ENCODE results near the gene SESTD1.
A peak's percentile ranks its signal among the peaks of the same experiment; 100 is the strongest.

SESTD1 gene

GRCh38 chr2:179239838-179240237, 24.8 kb downstream of the SESTD1 start:
- Histone ChIP-seq H3K27me3 (ENCODE audit: insufficient read depth, low read length, poor library complexity, severe bottlenecking) (no peaks in the 10 kb centered on the region), H4K20me1 (ENCODE audit: insufficient read depth, low read length, poor library complexity, severe bottlenecking) (peaks cover 31% of the 10 kb centered on the region), H3K79me2 (ENCODE audit: insufficient read depth, low read length) (peaks cover 91% of the 10 kb centered on the region), H3K4me3 (ENCODE audit: low read length, poor library complexity, severe bottlenecking) (peak overlapping the region; percentile 29), H3K9me2 (replicated peaks; ENCODE audit: low read depth, low read length) (no peaks in the 10 kb centered on the region), H3F3A (ENCODE audit: low read depth) (peaks cover 13% of the 10 kb centered on the region; the same call in 1 of the 2 replicates), H3K9ac (ENCODE audit: low read depth, low read length, poor library complexity, severe bottlenecking) (no peak overlapping the region), H3K4me1 (ENCODE audit: insufficient read depth, low read length, poor library complexity, severe bottlenecking) (peaks cover 47% of the 10 kb centered on the region), H3K4me2 (ENCODE audit: low read depth, low read length, poor library complexity, severe bottlenecking) (peak overlapping the region; percentile 51), H2AFZ (ENCODE audit: low read length) (no peak overlapping the region), H3K36me3 (ENCODE audit: insufficient read depth, low read length) (no peaks in the 10 kb centered on the region), H3K9me3 (ENCODE audit: insufficient read depth, low read depth, low read length) (no peaks in the 10 kb centered on the region)
- TF ChIP-seq EZH2phosphoT487 (IDR thresholded peaks at IDR 0.05; ENCODE audit: borderline replicate concordance) (no peak), CTCF (conservative IDR thresholded peaks at IDR 0.05; ENCODE audit: low read length) (no peak)

- peaks cover 28% of the 10 kb centered on the region for H4K20me1 ChIP-seq (ENCODE audit: insufficient read depth, low read length, poor library complexity, severe bottlenecking)
Measured at GRCh38 chr2:179239195-179239594, 25.4 kb downstream of the SESTD1 start.

DNA sequence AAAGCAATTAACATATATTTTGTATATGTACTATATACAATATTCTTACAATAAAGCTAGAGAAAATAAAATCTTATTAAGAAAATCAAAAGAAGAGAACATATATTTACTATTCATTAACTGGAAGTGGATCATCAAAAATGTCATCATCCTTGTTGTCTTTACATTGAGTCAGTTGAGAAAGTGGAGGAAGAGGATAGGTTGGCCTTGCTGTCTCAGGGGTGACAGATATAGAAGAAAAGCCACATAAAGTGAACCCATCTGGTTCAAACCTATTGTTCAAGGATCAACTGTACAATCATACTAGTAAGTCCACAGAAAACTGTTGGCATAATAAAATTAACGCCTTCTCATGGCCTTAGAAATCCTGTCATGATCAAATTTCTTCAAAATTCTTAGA, 26.6 kb downstream of the SESTD1 start:
- Histone ChIP-seq H3F3A (ENCODE audit: low read depth) (peaks cover 9% of the 10 kb centered on the region; the same call in 1 of the 2 replicates), H3K27me3 (ENCODE audit: insufficient read depth, low read length, poor library complexity, severe bottlenecking) (no peaks in the 10 kb centered on the region), H3K4me3 (ENCODE audit: low read length, poor library complexity, severe bottlenecking) (no peak overlapping the region), H3K9me2 (replicated peaks; ENCODE audit: low read depth, low read length) (no peaks in the 10 kb centered on the region), H3K4me1 (ENCODE audit: insufficient read depth, low read length, poor library complexity, severe bottlenecking) (peaks cover 44% of the 10 kb centered on the region), H3K4me2 (ENCODE audit: low read depth, low read length, poor library complexity, severe bottlenecking) (no peak overlapping the region), H4K20me1 (ENCODE audit: insufficient read depth, low read length, poor library complexity, severe bottlenecking) (peaks cover 28% of the 10 kb centered on the region), H3K79me2 (ENCODE audit: insufficient read depth, low read length) (peaks cover 95% of the 10 kb centered on the region), H2AFZ (ENCODE audit: low read length) (no peak overlapping the region), H3K9ac (ENCODE audit: low read depth, low read length, poor library complexity, severe bottlenecking) (no peak overlapping the region), H3K9me3 (ENCODE audit: insufficient read depth, low read depth, low read length) (no peaks in the 10 kb centered on the region), H3K36me3 (ENCODE audit: insufficient read depth, low read length) (0 out of 2 replicates have a peak, but pooled peaks cover 2% of the 10 kb centered on the region)
- TF ChIP-seq EZH2phosphoT487 (IDR thresholded peaks at IDR 0.05; ENCODE audit: borderline replicate concordance) = no peak
- no peak for TF ChIP-seq CTCF (conservative IDR thresholded peaks at IDR 0.05; ENCODE audit: low read length)

More at GRCh38 chr2:179239195-179239594, 25.4 kb downstream of the SESTD1 start:
- Histone ChIP-seq H3F3A (ENCODE audit: low read depth) (peaks cover 9% of the 10 kb centered on the region; the same call in 1 of the 2 replicates), H3K4me2 (ENCODE audit: low read depth, low read length, poor library complexity, severe bottlenecking) (peak overlapping the region; percentile 51), H3K9me3 (ENCODE audit: insufficient read depth, low read depth, low read length) (no peaks in the 10 kb centered on the region), H3K4me3 (ENCODE audit: low read length, poor library complexity, severe bottlenecking) (peak overlapping the region; percentile 29), H3K9me2 (replicated peaks; ENCODE audit: low read depth, low read length) (no peaks in the 10 kb centered on the region), H3K79me2 (ENCODE audit: insufficient read depth, low read length) (peaks cover 91% of the 10 kb centered on the region), H3K27me3 (ENCODE audit: insufficient read depth, low read length, poor library complexity, severe bottlenecking) (no peaks in the 10 kb centered on the region), H3K36me3 (ENCODE audit: insufficient read depth, low read length) (no peaks in the 10 kb centered on the region), H2AFZ (ENCODE audit: low read length) (no peak overlapping the region), H3K4me1 (ENCODE audit: insufficient read depth, low read length, poor library complexity, severe bottlenecking) (peaks cover 44% of the 10 kb centered on the region), H3K9ac (ENCODE audit: low read depth, low read length, poor library complexity, severe bottlenecking) (no peak overlapping the region)
- no peak for TF ChIP-seq CTCF (conservative IDR thresholded peaks at IDR 0.05; ENCODE audit: low read length)
- TF ChIP-seq EZH2phosphoT487 (IDR thresholded peaks at IDR 0.05; ENCODE audit: borderline replicate concordance) = no peak

Measured in Loucy (cell line).